ENCODE results near the gene RFPL4AL1. TPM values are rescaled to one million over a fixed set of nuclear protein-coding genes. Genes with fewer than 3 reads are reported as not detected.
A peak's percentile ranks its signal among the peaks of the same experiment; 100 is the strongest.

The RFPL4AL1 gene
- total RNA-seq, 2 experiments from 2014 or later, result not detected

GRCh38 chr19:55802281-55802680, 33.4 kb downstream of the RFPL4AL1 start:
- H3K27me3 ChIP-seq (ENCODE audit: control insufficient read depth in 1 of 2, insufficient read depth in 2 of 2, low read length in 2 of 2), result peaks cover 0 to 9% of the 10 kb centered on the region in 2 experiments
- H3K9me3 ChIP-seq (ENCODE audit: control insufficient read depth in 1 of 2, insufficient read depth in 1 of 2, low read length in 2 of 2), result peaks cover 0 to 13% of the 10 kb centered on the region in 2 experiments
- CTCF ChIA-PET, result no interaction called here
- peaks cover 7% of the 10 kb centered on the region for H3K9me3 Mint-ChIP-seq
- H3K27ac ChIP-seq (ENCODE audit: low read depth in 1 of 2, low read length in 2 of 2), result no peak overlapping the region
- ATAC-seq (ENCODE audit: poor library complexity) (no peak), DNase-seq (no peak)
- H3K4me1 Mint-ChIP-seq (ENCODE audit: low read depth), result no peaks in the 10 kb centered on the region
- intact Hi-C loops (cut with DNase I, micrococcal nuclease), result no loop called here
- no peaks in the 10 kb centered on the region for H3K36me3 Mint-ChIP-seq (ENCODE audit: low read depth)
- no peak overlapping the region for H3K27ac Mint-ChIP-seq
- H3K4me3 Mint-ChIP-seq, result no peak overlapping the region
- TF ChIP-seq, protein P1, sequence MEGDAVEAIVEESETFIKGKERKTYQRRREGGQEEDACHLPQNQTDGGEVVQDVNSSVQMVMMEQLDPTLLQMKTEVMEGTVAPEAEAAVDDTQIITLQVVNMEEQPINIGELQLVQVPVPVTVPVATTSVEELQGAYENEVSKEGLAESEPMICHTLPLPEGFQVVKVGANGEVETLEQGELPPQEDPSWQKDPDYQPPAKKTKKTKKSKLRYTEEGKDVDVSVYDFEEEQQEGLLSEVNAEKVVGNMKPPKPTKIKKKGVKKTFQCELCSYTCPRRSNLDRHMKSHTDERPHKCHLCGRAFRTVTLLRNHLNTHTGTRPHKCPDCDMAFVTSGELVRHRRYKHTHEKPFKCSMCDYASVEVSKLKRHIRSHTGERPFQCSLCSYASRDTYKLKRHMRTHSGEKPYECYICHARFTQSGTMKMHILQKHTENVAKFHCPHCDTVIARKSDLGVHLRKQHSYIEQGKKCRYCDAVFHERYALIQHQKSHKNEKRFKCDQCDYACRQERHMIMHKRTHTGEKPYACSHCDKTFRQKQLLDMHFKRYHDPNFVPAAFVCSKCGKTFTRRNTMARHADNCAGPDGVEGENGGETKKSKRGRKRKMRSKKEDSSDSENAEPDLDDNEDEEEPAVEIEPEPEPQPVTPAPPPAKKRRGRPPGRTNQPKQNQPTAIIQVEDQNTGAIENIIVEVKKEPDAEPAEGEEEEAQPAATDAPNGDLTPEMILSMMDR (IDR thresholded peaks at IDR 0.05), result no peak
- H3K36me3 ChIP-seq (ENCODE audit: insufficient read depth, low read length), result no peaks in the 10 kb centered on the region
- peaks cover 18% of the 10 kb centered on the region for H3K27me3 Mint-ChIP-seq
- H3K4me1 ChIP-seq (ENCODE audit: insufficient read depth, low read length), result no peaks in the 10 kb centered on the region
- H3K4me3 ChIP-seq (ENCODE audit: low read length), result no peak overlapping the region
- POLR2A ChIA-PET, result no interaction called here

DNA sequence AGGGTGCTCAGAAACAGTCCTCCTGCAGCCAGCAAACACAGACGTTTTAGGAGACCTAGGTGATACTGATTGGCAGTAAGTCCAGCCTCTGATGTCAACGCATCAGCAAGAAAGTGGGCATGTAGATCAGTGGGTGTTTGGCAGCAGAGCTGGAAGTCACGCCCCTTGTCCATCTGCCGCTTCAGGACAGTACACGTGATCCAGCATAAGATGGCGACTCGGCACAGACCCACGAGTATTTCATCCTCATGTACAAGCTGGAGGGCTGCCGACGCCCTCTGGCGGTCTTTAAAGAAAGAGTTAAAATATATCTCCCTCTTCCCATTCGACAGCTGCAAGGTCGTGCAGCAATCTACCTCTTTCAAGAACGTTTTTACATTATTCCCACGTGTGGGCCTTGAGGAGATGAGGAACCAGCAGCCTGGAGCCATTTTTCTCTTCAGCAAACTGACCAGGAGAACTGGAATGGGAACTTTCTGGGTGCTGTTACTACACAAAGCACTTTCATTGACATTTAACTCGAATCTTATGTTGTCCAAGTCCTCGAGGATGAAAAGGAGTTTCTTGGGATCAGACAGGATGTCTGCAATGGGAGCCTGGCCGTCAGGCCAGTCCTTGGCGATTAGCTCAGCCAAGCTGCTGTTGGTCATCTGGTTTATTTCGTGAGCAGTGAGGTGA, 40.6 kb downstream of the RFPL4AL1 start:
- H3K27ac Mint-ChIP-seq, result no peak overlapping the region

DNA sequence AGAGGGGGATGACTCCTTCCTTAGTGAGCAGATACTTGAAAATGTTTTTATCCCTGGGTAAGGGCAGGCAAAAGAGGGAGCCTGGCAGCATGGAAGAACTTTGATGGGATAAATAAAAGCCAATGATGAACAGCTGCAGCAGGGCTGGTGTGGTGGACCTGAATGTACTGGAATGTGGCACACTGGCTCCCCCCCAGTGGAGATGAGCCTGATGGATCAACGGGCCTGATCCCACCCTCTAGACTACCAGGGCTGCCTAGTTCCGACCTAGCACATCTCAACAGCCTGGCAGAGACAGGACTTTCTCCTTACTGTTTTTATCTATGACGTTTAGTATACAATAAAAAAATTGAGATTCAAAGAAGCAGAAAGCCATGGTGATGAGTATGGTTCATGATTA, 42.4 kb downstream of the RFPL4AL1 start:
- intact Hi-C loops (cut with DNase I, micrococcal nuclease), result no loop called here
- no peak for DNase-seq
- Mint-ChIP-seq H3K36me3 (ENCODE audit: low read depth) (no peaks in the 10 kb centered on the region), H3K27me3 (peaks cover 48% of the 10 kb centered on the region), H3K27ac (no peak overlapping the region), H3K4me1 (ENCODE audit: low read depth) (no peaks in the 10 kb centered on the region), H3K4me3 (no peak overlapping the region), H3K9me3 (no peaks in the 10 kb centered on the region)
- Histone ChIP-seq H3K9me3 (ENCODE audit: control insufficient read depth in 1 of 2, insufficient read depth in 1 of 2, low read length in 2 of 2) (peaks cover 0 to 4% of the 10 kb centered on the region in 2 experiments), H3K27me3 (ENCODE audit: control insufficient read depth in 1 of 2, insufficient read depth in 2 of 2, low read length in 2 of 2) (peaks cover 0 to 3% of the 10 kb centered on the region in 2 experiments), H3K36me3 (ENCODE audit: insufficient read depth, low read length) (no peaks in the 10 kb centered on the region), H3K4me1 (ENCODE audit: insufficient read depth, low read length) (no peaks in the 10 kb centered on the region), H3K4me3 (ENCODE audit: low read length) (no peak overlapping the region), H3K27ac (ENCODE audit: low read depth in 1 of 2, low read length in 2 of 2) (no peak overlapping the region)
- ATAC-seq (ENCODE audit: poor library complexity), result no peak
- POLR2A ChIA-PET, result no interaction called here
- TF ChIP-seq, protein P1 (IDR thresholded peaks at IDR 0.05), result no peak
- CTCF ChIA-PET, result no interaction called here

More for the DNA sequence above, 40.6 kb downstream of the RFPL4AL1 start:
- Histone ChIP-seq H3K9me3 (ENCODE audit: control insufficient read depth in 1 of 2, insufficient read depth in 1 of 2, low read length in 2 of 2) (peaks cover 0 to 13% of the 10 kb centered on the region in 2 experiments), H3K36me3 (ENCODE audit: insufficient read depth, low read length) (no peaks in the 10 kb centered on the region), H3K27ac (ENCODE audit: low read depth in 1 of 2, low read length in 2 of 2) (no peak overlapping the region), H3K4me1 (ENCODE audit: insufficient read depth, low read length) (no peaks in the 10 kb centered on the region), H3K27me3 (ENCODE audit: control insufficient read depth in 1 of 2, insufficient read depth in 2 of 2, low read length in 2 of 2) (peaks cover 0 to 3% of the 10 kb centered on the region in 2 experiments), H3K4me3 (ENCODE audit: low read length) (no peak overlapping the region)
- POLR2A ChIA-PET, result no interaction called here
- intact Hi-C loops (cut with DNase I, micrococcal nuclease), result loop anchor here in 1 of 2 experiments (5.0 kb wide), 1 partner anchor 177 kb away; no protein-coding TSS in a partner anchor
- no peak overlapping the region for H3K4me3 Mint-ChIP-seq
- H3K36me3 Mint-ChIP-seq (ENCODE audit: low read depth), result no peaks in the 10 kb centered on the region
- CTCF ChIA-PET, result interaction anchor here (0.9 kb wide), 1 partner anchor 176 kb away, joined by 4 read pairs; no protein-coding TSS in a partner anchor
- H3K4me1 Mint-ChIP-seq (ENCODE audit: low read depth), result no peaks in the 10 kb centered on the region
- ATAC-seq (ENCODE audit: poor library complexity), result no peak
- H3K9me3 Mint-ChIP-seq, result peaks cover 5% of the 10 kb centered on the region
- H3K27me3 Mint-ChIP-seq, result peaks cover 41% of the 10 kb centered on the region
- peak in 5 of 14 experiments; percentile 0 to 60 (median 22) for DNase-seq
- TF ChIP-seq, protein P1 (IDR thresholded peaks at IDR 0.05), result no peak

All from CD4-positive, alpha-beta T cell (primary cell).